ENCODE data around the gene GNAQ. TPM values are rescaled to one million over a fixed set of nuclear protein-coding genes. Genes with fewer than 3 reads are reported as not detected.

GNAQ gene
- total and polyA plus RNA-seq, 2 experiments from 2014 or later = 21.1 to 43.1 TPM

DNA sequence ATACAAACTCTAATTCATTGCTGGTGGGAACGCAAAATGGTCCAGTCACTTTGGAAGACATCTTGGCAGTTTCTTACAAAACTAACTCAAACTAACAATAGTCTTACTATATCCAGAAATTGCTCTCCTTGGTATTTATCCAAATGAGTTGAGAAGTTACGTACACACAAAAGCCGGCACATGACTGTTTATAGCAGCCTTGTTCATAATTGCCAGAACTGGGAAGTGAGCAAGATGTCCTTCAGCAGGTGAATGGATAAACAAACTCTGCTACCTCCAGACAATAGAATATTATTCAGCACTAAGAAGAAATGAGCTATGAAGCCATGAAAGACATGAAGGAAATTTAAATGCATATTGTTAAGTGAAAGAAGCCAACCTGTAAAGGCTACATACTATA is 17.9 kb upstream of the GNAQ start (continued):
- no peak for TF ChIP-seq POLR2AphosphoS5 (IDR thresholded peaks at IDR 0.05; ENCODE audit: low read depth)
- no peak for TF ChIP-seq EZH2 (IDR thresholded peaks at IDR 0.05; ENCODE audit: low read depth, unreplicated experiment)
- TF ChIP-seq STAT1 (IDR thresholded peaks at IDR 0.05; ENCODE audit: unreplicated experiment) = no peak
- TF ChIP-seq CREB1 (CRISPR knock-in tag; IDR thresholded peaks at IDR 0.05; ENCODE audit: low read depth) = no peak
- no peak for TF ChIP-seq ZNF114 (CRISPR knock-in tag; IDR thresholded peaks at IDR 0.05)
- TF ChIP-seq JUNB (IDR thresholded peaks at IDR 0.05; ENCODE audit: unreplicated experiment) = no peak
- no peak for TF ChIP-seq ZNF462 (CRISPR knock-in tag; IDR thresholded peaks at IDR 0.05)
- no peak for TF ChIP-seq EZH2phosphoT487 (IDR thresholded peaks at IDR 0.05; ENCODE audit: unreplicated experiment)

DNA sequence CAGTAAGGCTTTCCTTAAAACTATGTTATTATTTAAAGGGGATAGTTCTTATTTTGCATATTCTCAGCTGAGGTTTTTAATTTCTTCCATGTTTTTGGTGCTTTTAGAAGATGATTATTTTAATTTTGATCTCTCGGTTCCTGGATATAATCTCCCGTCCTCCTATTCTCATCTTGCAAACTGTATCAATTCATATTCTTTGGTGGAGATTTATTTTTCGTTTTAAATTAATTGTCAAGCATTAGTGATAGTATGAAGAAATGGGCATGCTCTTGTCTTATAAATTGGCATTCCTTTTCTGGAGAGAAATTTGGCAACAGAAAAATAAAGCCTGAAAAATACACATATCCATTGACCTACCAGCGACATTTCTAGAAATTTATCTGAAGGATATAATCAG is 15.5 kb upstream of the GNAQ start:
- no peak for DNase-seq (ENCODE audit: low spot score)
- no peak overlapping the region for H3K4me3 Mint-ChIP-seq
- TF ChIP-seq, protein P1, sequence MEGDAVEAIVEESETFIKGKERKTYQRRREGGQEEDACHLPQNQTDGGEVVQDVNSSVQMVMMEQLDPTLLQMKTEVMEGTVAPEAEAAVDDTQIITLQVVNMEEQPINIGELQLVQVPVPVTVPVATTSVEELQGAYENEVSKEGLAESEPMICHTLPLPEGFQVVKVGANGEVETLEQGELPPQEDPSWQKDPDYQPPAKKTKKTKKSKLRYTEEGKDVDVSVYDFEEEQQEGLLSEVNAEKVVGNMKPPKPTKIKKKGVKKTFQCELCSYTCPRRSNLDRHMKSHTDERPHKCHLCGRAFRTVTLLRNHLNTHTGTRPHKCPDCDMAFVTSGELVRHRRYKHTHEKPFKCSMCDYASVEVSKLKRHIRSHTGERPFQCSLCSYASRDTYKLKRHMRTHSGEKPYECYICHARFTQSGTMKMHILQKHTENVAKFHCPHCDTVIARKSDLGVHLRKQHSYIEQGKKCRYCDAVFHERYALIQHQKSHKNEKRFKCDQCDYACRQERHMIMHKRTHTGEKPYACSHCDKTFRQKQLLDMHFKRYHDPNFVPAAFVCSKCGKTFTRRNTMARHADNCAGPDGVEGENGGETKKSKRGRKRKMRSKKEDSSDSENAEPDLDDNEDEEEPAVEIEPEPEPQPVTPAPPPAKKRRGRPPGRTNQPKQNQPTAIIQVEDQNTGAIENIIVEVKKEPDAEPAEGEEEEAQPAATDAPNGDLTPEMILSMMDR (conservative IDR thresholded peaks at IDR 0.05; ENCODE audit: low read depth in 2 of 2) = no peak
- no peak for TF ChIP-seq NANOG (IDR thresholded peaks at IDR 0.05; ENCODE audit: borderline replicate concordance)
- TF ChIP-seq POLR2AphosphoS5 (IDR thresholded peaks at IDR 0.05; ENCODE audit: low read depth) = no peak
- TF ChIP-seq, protein P2, sequence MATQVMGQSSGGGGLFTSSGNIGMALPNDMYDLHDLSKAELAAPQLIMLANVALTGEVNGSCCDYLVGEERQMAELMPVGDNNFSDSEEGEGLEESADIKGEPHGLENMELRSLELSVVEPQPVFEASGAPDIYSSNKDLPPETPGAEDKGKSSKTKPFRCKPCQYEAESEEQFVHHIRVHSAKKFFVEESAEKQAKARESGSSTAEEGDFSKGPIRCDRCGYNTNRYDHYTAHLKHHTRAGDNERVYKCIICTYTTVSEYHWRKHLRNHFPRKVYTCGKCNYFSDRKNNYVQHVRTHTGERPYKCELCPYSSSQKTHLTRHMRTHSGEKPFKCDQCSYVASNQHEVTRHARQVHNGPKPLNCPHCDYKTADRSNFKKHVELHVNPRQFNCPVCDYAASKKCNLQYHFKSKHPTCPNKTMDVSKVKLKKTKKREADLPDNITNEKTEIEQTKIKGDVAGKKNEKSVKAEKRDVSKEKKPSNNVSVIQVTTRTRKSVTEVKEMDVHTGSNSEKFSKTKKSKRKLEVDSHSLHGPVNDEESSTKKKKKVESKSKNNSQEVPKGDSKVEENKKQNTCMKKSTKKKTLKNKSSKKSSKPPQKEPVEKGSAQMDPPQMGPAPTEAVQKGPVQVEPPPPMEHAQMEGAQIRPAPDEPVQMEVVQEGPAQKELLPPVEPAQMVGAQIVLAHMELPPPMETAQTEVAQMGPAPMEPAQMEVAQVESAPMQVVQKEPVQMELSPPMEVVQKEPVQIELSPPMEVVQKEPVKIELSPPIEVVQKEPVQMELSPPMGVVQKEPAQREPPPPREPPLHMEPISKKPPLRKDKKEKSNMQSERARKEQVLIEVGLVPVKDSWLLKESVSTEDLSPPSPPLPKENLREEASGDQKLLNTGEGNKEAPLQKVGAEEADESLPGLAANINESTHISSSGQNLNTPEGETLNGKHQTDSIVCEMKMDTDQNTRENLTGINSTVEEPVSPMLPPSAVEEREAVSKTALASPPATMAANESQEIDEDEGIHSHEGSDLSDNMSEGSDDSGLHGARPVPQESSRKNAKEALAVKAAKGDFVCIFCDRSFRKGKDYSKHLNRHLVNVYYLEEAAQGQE (IDR thresholded peaks at IDR 0.05; ENCODE audit: unreplicated experiment) = no peak
- no peak for TF ChIP-seq JUNB (IDR thresholded peaks at IDR 0.05; ENCODE audit: unreplicated experiment)
- no peak for TF ChIP-seq STAT1 (IDR thresholded peaks at IDR 0.05; ENCODE audit: unreplicated experiment)

More for the DNA sequence above, 15.5 kb upstream of the GNAQ start:
- Histone ChIP-seq H3K9me2 (ENCODE audit: insufficient read depth) (no peaks in the 10 kb centered on the region), H3K36me3 (ENCODE audit: insufficient read depth) (no peaks in the 10 kb centered on the region), H2AFZ (no peak overlapping the region), H3K79me2 (replicated peaks; ENCODE audit: insufficient read depth) (no peaks in the 10 kb centered on the region), H3K4me2 (no peak overlapping the region), H3K4me1 (ENCODE audit: insufficient read depth) (no peaks in the 10 kb centered on the region), H4K20me1 (replicated peaks; ENCODE audit: insufficient read depth) (no peaks in the 10 kb centered on the region), H3K27ac (ENCODE audit: low read depth) (no peak overlapping the region), H3F3A (replicated peaks; ENCODE audit: low read depth) (no peaks in the 10 kb centered on the region), H3K4me3 (no peak overlapping the region), H3K27me3 (ENCODE audit: insufficient read depth) (no peaks in the 10 kb centered on the region)
- H3K4me1 Mint-ChIP-seq = peaks cover 6% of the 10 kb centered on the region; the same call in 2 of the 3 replicates
- H3K9me3 Mint-ChIP-seq = no peaks in the 10 kb centered on the region
- H3K27me3 Mint-ChIP-seq (ENCODE audit: insufficient read depth, low read depth, poor library complexity) = peaks cover 3% of the 10 kb centered on the region
- H3K36me3 Mint-ChIP-seq (ENCODE audit: low read depth) = no peaks in the 10 kb centered on the region
- H3K27ac Mint-ChIP-seq = no peak overlapping the region
- ATAC-seq = no peak
